DMS153 (cell line): ENCODE measurements around the gene MAST4.
A peak's percentile ranks its signal among the peaks of the same experiment; 100 is the strongest.

ENCODE experiments used
- DNase-seq: peaks from one replicate; lab custom pipeline; 2025; lab: John Stamatoyannopoulos, UW

Gene MAST4

GRCh38 chr5:66595756-66596635 lies at the start of gene MAST4:
TSS of gene MAST4 (plus strand) at chr5:66596393. CDS start at chr5:66596656, 263 bp downstream.
- DNase-seq, result peak; percentile 63

GRCh38 chr5:66546541-66546940 lies 49.7 kb upstream of the MAST4 start:
- DNase-seq, result no peak

GRCh38 chr5:66551338-66551737 lies 44.9 kb upstream of the MAST4 start:
- DNase-seq, result no peak

GRCh38 chr5:66551945-66552344 lies 44.2 kb upstream of the MAST4 start:
- DNase-seq, result no peak

GRCh38 chr5:66553368-66553912 lies 42.8 kb upstream of the MAST4 start:
- DNase-seq, result peak; percentile 0

- no peak for DNase-seq
Observed at GRCh38 chr5:66553916-66554575, 42.1 kb upstream of the MAST4 start.

GRCh38 chr5:66554884-66555283 lies 41.3 kb upstream of the MAST4 start:
- no peak for DNase-seq

GRCh38 chr5:66558560-66558959 lies 37.6 kb upstream of the MAST4 start:
- peak; percentile 1 for DNase-seq

- no peak for DNase-seq
Observed at GRCh38 chr5:66560371-66560770, 35.8 kb upstream of the MAST4 start.

GRCh38 chr5:66561256-66561990 lies 34.8 kb upstream of the MAST4 start:
- no peak for DNase-seq

GRCh38 chr5:66565878-66566277 lies 30.3 kb upstream of the MAST4 start:
- DNase-seq, result no peak

- no peak for DNase-seq
Observed at GRCh38 chr5:66567474-66567873, 28.7 kb upstream of the MAST4 start.

- no peak for DNase-seq
Observed at GRCh38 chr5:66570201-66570600, 26.0 kb upstream of the MAST4 start.

- DNase-seq, result no peak
Observed at GRCh38 chr5:66573733-66574132, 22.5 kb upstream of the MAST4 start.

GRCh38 chr5:66582499-66583165 lies 13.6 kb upstream of the MAST4 start:
- DNase-seq, result no peak

- DNase-seq, result no peak
Observed at GRCh38 chr5:66585291-66585690, 10.9 kb upstream of the MAST4 start.

GRCh38 chr5:66587771-66588170 lies 8.4 kb upstream of the MAST4 start:
- DNase-seq, result no peak

- no peak for DNase-seq
Observed at GRCh38 chr5:66596636-66597182, 516 bp downstream of the MAST4 start.

- DNase-seq, result no peak
Observed at GRCh38 chr5:66597183-66597757, 1.1 kb downstream of the MAST4 start.

GRCh38 chr5:66602621-66603020 lies 6.4 kb downstream of the MAST4 start:
- no peak for DNase-seq

- no peak for DNase-seq
Observed at GRCh38 chr5:66603164-66603563, 7.0 kb downstream of the MAST4 start.
